Kidney (tissue), 14 donors: ENCODE data around the gene SNX24. TPM values are rescaled to one million over a fixed set of nuclear protein-coding genes. Genes with fewer than 3 reads are reported as not detected.

ENCODE experiments used
- DNase-seq, 5 donors: peaks; one replicate each; pipeline ENCODE4 v3.0.0-alpha.2; 2013 to 2020
- FAIRE-seq: peaks from 2 replicates; lab custom pipeline; 2012; peaks lifted over from hg19 to GRCh38; lab: Jason Lieb, UNC
- H3K27ac ChIP-seq, 2 donors: one replicate each; pipeline ENCODE4 v1.7.0; 2013; ENCODE audit warnings: low read depth in 2 of 2, low read length in 2 of 2, inconsistent platforms in 1 of 2
- H3K27me3 ChIP-seq: one replicate; pipeline ENCODE4 v1.7.1; 2013; ENCODE audit warnings: low read length, inconsistent platforms; ENCODE audit not compliant: control insufficient read depth, insufficient read depth
- H3K36me3 ChIP-seq, 3 donors: one replicate each; pipeline versions ENCODE4 v1.7.0 to v1.7.1; 2013; ENCODE audit warnings: low read length in 3 of 3, control low read depth in 1 of 3, inconsistent platforms in 1 of 3; ENCODE audit not compliant: insufficient read depth in 3 of 3, control insufficient read depth in 2 of 3
- H3K4me1 ChIP-seq, 3 donors: one replicate each; pipeline versions ENCODE4 v1.7.0 to v1.7.1; 2013; ENCODE audit warnings: low read length in 3 of 3, inconsistent platforms in 1 of 3, low read depth in 1 of 3; ENCODE audit not compliant: control insufficient read depth in 2 of 3, insufficient read depth in 2 of 3
- H3K4me3 ChIP-seq, 3 donors: one replicate each; pipeline versions ENCODE4 v1.7.0 to v1.8.1; 2013; ENCODE audit warnings: low read length in 3 of 3, control low read depth in 1 of 3, inconsistent platforms in 1 of 3
- H3K9ac ChIP-seq, 3 donors: one replicate each; pipeline versions ENCODE4 v1.7.0 to v1.7.1; 2013; ENCODE audit warnings: low read length in 3 of 3, control low read depth in 1 of 3, inconsistent platforms in 1 of 3
- H3K9me3 ChIP-seq, 3 donors: one replicate each; pipeline versions ENCODE4 v1.7.0 to v1.7.1; 2013; ENCODE audit warnings: low read length in 3 of 3, control low read depth in 1 of 3, inconsistent platforms in 1 of 3; ENCODE audit not compliant: control insufficient read depth in 2 of 3, insufficient read depth in 1 of 3
- intact Hi-C: fragments of 100-400 bp; cut with DNase I; formaldehyde crosslinking; loops from one replicate; pipeline ENCODE4 v1.11.1; 2022
- polyA plus RNA-seq: library from polyadenylated mRNA; stranded (reverse); fragments of 350-450 nt; fragmentation: Illumina TruSeq; extraction: RNeasy Lipid Tissue Mini Kit (QIAGEN cat#74804); gene quantifications from one replicate; pipeline ENCODE4 v1.2.3, GENCODE V29; 2014; ENCODE audit warnings: low read depth, low replicate concordance; ENCODE audit not compliant: insufficient read depth
- total RNA-seq: library from RNA; stranded (reverse); fragmentation: NEBNext Ultra II Directional; extraction: Animal tissue kit (Norgen Biotek cat#: 25700); gene quantifications from one replicate; pipeline ENCODE4 v1.2.1, GENCODE V29; 2021
- TF ChIP-seq, protein P1 (sequence below): IDR thresholded peaks from 3 replicates; pipeline ENCODE4 v1.5.1; 2012; ENCODE audit warnings: mild to moderate bottlenecking, moderate library complexity, borderline replicate concordance; ENCODE audit not compliant: insufficient read depth; ENCODE audit errors: extremely low read depth
- donor health status: control.
- donor health status: control.
- donor health status: control.
- donor health status: control.
- donor health status: control.
- donor health status: DM: yes; HTN: yes; CAD: no.
- donor health status: Normal renal cell carcinoma (clear cell type).

The SNX24 gene
- total and polyA plus RNA-seq, 2 donors from 2014 or later, result 23.8 to 27.0 TPM

DNA sequence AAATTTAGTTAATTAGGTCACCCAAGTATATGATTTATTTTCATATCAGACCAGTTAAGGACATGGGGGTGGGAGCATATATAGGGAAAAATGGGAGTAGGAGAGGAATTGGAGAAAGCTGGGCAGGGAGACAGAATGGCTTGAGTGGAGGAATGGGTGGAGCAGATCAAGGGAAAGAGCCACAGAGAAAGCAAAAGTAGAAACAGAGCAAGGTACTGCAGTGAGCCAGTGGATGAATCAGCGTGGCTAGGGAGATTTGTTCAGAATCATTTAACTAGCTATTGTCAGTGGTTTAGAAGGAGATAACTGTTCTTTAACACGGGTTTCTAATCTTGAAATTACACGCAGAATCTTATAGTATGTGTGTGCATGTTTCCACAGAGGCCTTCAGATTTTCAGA lies 37.4 kb downstream of the SNX24 start:
- Histone ChIP-seq H3K9me3 (no peaks in the 10 kb centered on the region), H3K9ac (no peak overlapping the region), H3K4me3 (no peak overlapping the region), H3K36me3 (no peaks in the 10 kb centered on the region), H3K27ac (no peak overlapping the region), H3K4me1 (no peaks in the 10 kb centered on the region), H3K27me3 (no peaks in the 10 kb centered on the region)
- DNase-seq, result no peak
- TF ChIP-seq, protein P1, sequence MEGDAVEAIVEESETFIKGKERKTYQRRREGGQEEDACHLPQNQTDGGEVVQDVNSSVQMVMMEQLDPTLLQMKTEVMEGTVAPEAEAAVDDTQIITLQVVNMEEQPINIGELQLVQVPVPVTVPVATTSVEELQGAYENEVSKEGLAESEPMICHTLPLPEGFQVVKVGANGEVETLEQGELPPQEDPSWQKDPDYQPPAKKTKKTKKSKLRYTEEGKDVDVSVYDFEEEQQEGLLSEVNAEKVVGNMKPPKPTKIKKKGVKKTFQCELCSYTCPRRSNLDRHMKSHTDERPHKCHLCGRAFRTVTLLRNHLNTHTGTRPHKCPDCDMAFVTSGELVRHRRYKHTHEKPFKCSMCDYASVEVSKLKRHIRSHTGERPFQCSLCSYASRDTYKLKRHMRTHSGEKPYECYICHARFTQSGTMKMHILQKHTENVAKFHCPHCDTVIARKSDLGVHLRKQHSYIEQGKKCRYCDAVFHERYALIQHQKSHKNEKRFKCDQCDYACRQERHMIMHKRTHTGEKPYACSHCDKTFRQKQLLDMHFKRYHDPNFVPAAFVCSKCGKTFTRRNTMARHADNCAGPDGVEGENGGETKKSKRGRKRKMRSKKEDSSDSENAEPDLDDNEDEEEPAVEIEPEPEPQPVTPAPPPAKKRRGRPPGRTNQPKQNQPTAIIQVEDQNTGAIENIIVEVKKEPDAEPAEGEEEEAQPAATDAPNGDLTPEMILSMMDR, result no peak
- FAIRE-seq, result no peak
- intact Hi-C loops, result no loop called here

DNA sequence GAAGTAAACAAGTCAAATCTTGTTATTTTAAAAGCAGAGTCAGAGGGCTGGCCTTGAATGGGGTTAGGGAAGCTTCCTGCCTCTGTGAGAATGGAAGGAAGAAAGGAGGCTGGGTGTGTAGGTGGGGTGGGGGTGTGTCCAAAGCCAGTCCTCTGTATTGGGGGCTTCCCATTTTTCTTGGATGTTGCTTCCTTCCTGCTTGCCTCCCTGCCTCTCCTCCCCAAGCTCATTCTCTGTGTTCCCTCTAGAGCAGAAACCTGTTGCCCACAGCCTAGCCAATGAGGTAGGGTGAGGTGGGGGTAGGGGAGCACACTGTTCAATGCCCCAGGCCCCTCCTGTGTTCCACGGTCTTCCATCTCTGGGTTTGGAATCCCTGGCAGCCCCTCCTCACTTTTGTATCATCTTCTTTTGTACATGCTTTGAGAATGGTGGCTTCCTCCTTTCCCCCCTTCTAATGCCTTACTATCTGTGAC lies 39.7 kb downstream of the SNX24 start:
- FAIRE-seq, result no peak
- DNase-seq, result no peak

DNA sequence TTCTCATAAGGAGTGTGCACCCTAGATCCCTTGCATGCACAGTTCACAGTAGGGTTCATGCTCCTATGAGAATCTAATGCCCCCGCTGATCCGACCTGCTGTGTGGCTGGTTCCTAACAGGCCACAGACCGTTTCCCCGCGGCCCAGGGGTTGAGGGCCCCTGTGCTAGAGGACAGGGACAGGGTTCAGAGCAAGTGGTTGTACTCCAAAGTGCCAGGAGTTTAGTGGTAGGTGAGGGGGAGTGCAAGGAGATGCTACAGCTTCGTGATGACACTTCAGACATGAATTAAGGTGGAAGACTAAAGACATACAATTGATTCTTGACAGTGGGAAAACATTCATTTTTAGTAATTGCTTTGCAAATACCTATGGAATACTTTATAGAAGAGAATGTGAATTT lies 40.5 kb downstream of the SNX24 start:
- Histone ChIP-seq H3K36me3 (no peaks in the 10 kb centered on the region), H3K9me3 (no peaks in the 10 kb centered on the region), H3K4me1 (no peaks in the 10 kb centered on the region), H3K4me3 (no peak overlapping the region), H3K27ac (no peak overlapping the region), H3K27me3 (no peaks in the 10 kb centered on the region), H3K9ac (no peak overlapping the region)
- DNase-seq (no peak), FAIRE-seq (no peak)
- TF ChIP-seq, protein P1, result no peak
- intact Hi-C loops, result no loop called here

More for the DNA sequence above, 39.7 kb downstream of the SNX24 start:
- Histone ChIP-seq H3K27me3 (no peaks in the 10 kb centered on the region), H3K4me3 (no peak overlapping the region), H3K4me1 (no peaks in the 10 kb centered on the region), H3K9ac (no peak overlapping the region), H3K27ac (no peak overlapping the region), H3K9me3 (no peaks in the 10 kb centered on the region), H3K36me3 (no peaks in the 10 kb centered on the region)
- TF ChIP-seq, protein P1, result no peak
- intact Hi-C loops, result no loop called here

DNA sequence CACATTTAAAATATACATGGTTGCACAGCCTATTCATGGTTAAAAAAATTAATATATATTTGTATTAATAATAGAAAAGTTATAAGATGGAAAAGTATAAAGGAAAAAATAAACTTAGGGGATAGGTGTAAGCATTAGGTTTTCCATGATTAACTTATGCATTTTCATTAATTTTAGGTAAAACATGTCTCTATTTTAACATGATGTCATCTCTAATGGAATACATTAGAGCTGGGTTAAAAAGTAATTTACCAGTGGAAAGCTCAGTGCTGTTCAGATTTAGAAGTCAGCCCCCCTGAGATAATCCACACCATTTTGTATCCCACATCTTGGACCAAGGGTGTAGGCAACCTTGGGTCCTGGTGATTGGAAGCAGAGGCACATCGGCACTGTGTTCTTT lies 49.7 kb downstream of the SNX24 start:
- no peak for FAIRE-seq
- no peak overlapping the region for H3K9ac ChIP-seq
- no peaks in the 10 kb centered on the region for H3K27me3 ChIP-seq
- no peaks in the 10 kb centered on the region for H3K9me3 ChIP-seq
- DNase-seq, result no peak
- H3K4me1 ChIP-seq, result no peaks in the 10 kb centered on the region
- H3K27ac ChIP-seq, result no peak overlapping the region
- H3K4me3 ChIP-seq, result no peak overlapping the region
- intact Hi-C loops, result no loop called here
- H3K36me3 ChIP-seq, result no peaks in the 10 kb centered on the region
- TF ChIP-seq, protein P1, result no peak
